NCI-H82 (cell line): ENCODE measurements around the gene JAKMIP1.
"Not testable (repeated sequence)": the region's sequence is repeated elsewhere in the genome, so short reads cannot be mapped to it uniquely, and the experiment has no call there.

Source experiments
- DNase-seq: peaks from one replicate; lab custom pipeline; 2025; lab: John Stamatoyannopoulos, UW

JAKMIP1 gene

GRCh38 chr4:6013564-6013963 lies 186.8 kb downstream of the JAKMIP1 start:
- no peak for DNase-seq

GRCh38 chr4:6012200-6012599 lies 188.1 kb downstream of the JAKMIP1 start:
- no peak for DNase-seq

GRCh38 chr4:6011686-6012085 lies 188.7 kb downstream of the JAKMIP1 start:
- DNase-seq, result no peak

- DNase-seq, result no peak
Observed at GRCh38 chr4:6011271-6011671, 189.1 kb downstream of the JAKMIP1 start.

GRCh38 chr4:6010789-6011188 lies 189.6 kb downstream of the JAKMIP1 start:
- DNase-seq, result no peak

- DNase-seq, result no peak
Observed at GRCh38 chr4:6009452-6009851, 190.9 kb downstream of the JAKMIP1 start.

- no peak for DNase-seq
Observed at GRCh38 chr4:6008766-6009385, 191.5 kb downstream of the JAKMIP1 start.

- DNase-seq, result peak; percentile 58
Observed at GRCh38 chr4:6008092-6008551, 192.2 kb downstream of the JAKMIP1 start.

GRCh38 chr4:6005175-6005574 lies 195.2 kb downstream of the JAKMIP1 start:
- no peak for DNase-seq

- DNase-seq, result not testable (repeated sequence)
Observed at GRCh38 chr4:6003485-6003884, 196.9 kb downstream of the JAKMIP1 start.

- no peak for DNase-seq
Observed at GRCh38 chr4:6002926-6003325, 197.4 kb downstream of the JAKMIP1 start.

GRCh38 chr4:6002492-6002833 lies 197.9 kb downstream of the JAKMIP1 start:
- DNase-seq, result no peak

GRCh38 chr4:6001680-6002491 lies 198.5 kb downstream of the JAKMIP1 start:
- peak; percentile 22 for DNase-seq

- DNase-seq, result no peak
Observed at GRCh38 chr4:5999830-6000365, 200.5 kb downstream of the JAKMIP1 start.

- DNase-seq, result no peak
Observed at GRCh38 chr4:5999356-5999755, 201.0 kb downstream of the JAKMIP1 start.

- peak; percentile 80 for DNase-seq
Observed at GRCh38 chr4:5998333-5998936, 201.9 kb downstream of the JAKMIP1 start.

GRCh38 chr4:5996641-5997040 lies 203.7 kb downstream of the JAKMIP1 start:
- DNase-seq, result no peak

- DNase-seq, result no peak
Observed at GRCh38 chr4:5995901-5996623, 204.3 kb downstream of the JAKMIP1 start.

- no peak for DNase-seq
Observed at GRCh38 chr4:5993876-5994811, 206.2 kb downstream of the JAKMIP1 start.

GRCh38 chr4:5993346-5993745 lies 207.0 kb downstream of the JAKMIP1 start:
- DNase-seq, result not testable (repeated sequence)

GRCh38 chr4:5992828-5993321 lies 207.5 kb downstream of the JAKMIP1 start:
- no peak for DNase-seq
